HCT116 (cell line): Measurements from ENCODE around the gene SLC23A3. TPM values are rescaled to one million over a fixed set of nuclear protein-coding genes. Genes with fewer than 3 reads are reported as not detected.

Source experiments
- ATAC-seq: fragments of 200-7000 bp; cut with Tn5 transposase; 2 replicates; pipeline ENCODE4 v1.9.1; 2020; ENCODE audit warnings: mild to moderate bottlenecking, moderate library complexity
- BruUV-seq: library from RNA; stranded (reverse); fragments of 400-500 nt; replicated peaks from 2 replicates; lab custom pipeline; 2021; lab: Mats Ljungman, UMichigan
- CTCF ChIA-PET: fragments of 300-600 bp; sonication (Branson Sonifier 250); formaldehyde crosslinking; loops from one replicate; lab custom pipeline; 2021; ENCODE audit warnings: antibody characterized with exemption; lab: Charles Lee
- POLR2A ChIA-PET: fragments of 300-600, 350-600 bp; sonication (Branson Sonifier 250); formaldehyde crosslinking; loops from one replicate; lab custom pipeline; 2021; ENCODE audit warnings: antibody characterized with exemption; lab: Charles Lee
- RAD21 ChIA-PET, 2 experiments: fragments of 300-600 bp; sonication (Branson Sonifier 250); formaldehyde crosslinking; loops; one replicate each; lab custom pipeline; 2023; ENCODE audit warnings: low total read pairs in 2 of 2; ENCODE audit not compliant: uncharacterized antibody in 2 of 2, unreplicated experiment in 2 of 2, low non-redundant PET in 1 of 2; lab: Charles Lee
- DNase-seq: peaks from one replicate; pipeline ENCODE4 v3.0.0-alpha.2; 2010; ENCODE audit warnings: low read depth, low spot score
- H2AFZ ChIP-seq: fragments of 200-600 bp; shearing (Covaris generic), sonication (generic); 2 replicates; pipeline ENCODE4 v1.6.1; 2017; ENCODE audit warnings: low read depth, mixed run types, mixed read lengths, antibody characterized with exemption, low read length; ENCODE audit not compliant: poor library complexity, severe bottlenecking
- H3K27ac ChIP-seq: 2 replicates; pipeline ENCODE4 v1.5.1; 2012; ENCODE audit warnings: low read depth, low read length
- H3K27me3 ChIP-seq: fragments of 200-600 bp; sonication (generic); 2 replicates; pipeline ENCODE4 v1.6.1; 2016; ENCODE audit warnings: mixed run types, low read length, mixed read lengths; ENCODE audit not compliant: insufficient read depth
- H3K36me3 ChIP-seq, 2 experiments: fragments of 200-500 bp in 1 of 2; fragments of 200-600 bp in 1 of 2; sonication (Bioruptor generic) in 1 of 2; sonication (generic) in 1 of 2; 2 replicates each; pipeline versions ENCODE4 v1.5.1 to v1.6.1; 2014 to 2016; ENCODE audit warnings: low read length in 2 of 2, inconsistent platforms in 1 of 2, mixed read lengths in 1 of 2, mixed run types in 1 of 2; ENCODE audit not compliant: insufficient read depth in 2 of 2, control insufficient read depth in 1 of 2
- H3K4me1 ChIP-seq, 2 experiments: fragments of 200-600 bp in 1 of 2; sonication (generic) in 1 of 2; 2 replicates each; pipeline versions ENCODE4 v1.5.1 to v1.6.1; 2012 to 2017; ENCODE audit warnings: low read length in 2 of 2, inconsistent platforms in 1 of 2, mild to moderate bottlenecking in 1 of 2, mixed read lengths in 1 of 2, mixed run types in 1 of 2, moderate library complexity in 1 of 2; ENCODE audit not compliant: insufficient read depth in 2 of 2, control insufficient read depth in 1 of 2
- H3K4me2 ChIP-seq: fragments of 200-600 bp; sonication (generic); 2 replicates; pipeline ENCODE4 v1.6.1; 2017; ENCODE audit warnings: mixed run types, low read length, mixed read lengths
- H3K4me3 ChIP-seq, 2 experiments: fragments of 200-600 bp in 1 of 2; sonication (generic) in 1 of 2; replicated peaks in 1 of 2; 2 replicates each; pipeline ENCODE4 v1.5.1; 2011 to 2016; ENCODE audit warnings: low read length in 2 of 2, control low read depth in 1 of 2, low read depth in 1 of 2, mild to moderate bottlenecking in 1 of 2, mixed read lengths in 1 of 2, mixed run types in 1 of 2
- H3K79me2 ChIP-seq: fragments of 200-600 bp; sonication (generic); 2 replicates; pipeline ENCODE4 v1.6.1; 2017; ENCODE audit warnings: mild to moderate bottlenecking, mixed run types, low read length, moderate library complexity, mixed read lengths; ENCODE audit not compliant: insufficient read depth
- H3K9ac ChIP-seq: fragments of 200-600 bp; sonication (generic); 2 replicates; pipeline ENCODE4 v1.6.1; 2016; ENCODE audit warnings: low read length, mixed read lengths
- H3K9me2 ChIP-seq: fragments of 200-600 bp; sonication (generic), shearing (Covaris generic); 2 replicates; pipeline ENCODE4 v1.6.1; 2017; ENCODE audit warnings: mixed run types, mild to moderate bottlenecking, moderate library complexity; ENCODE audit not compliant: insufficient read depth
- H3K9me3 ChIP-seq, 2 experiments: fragments of 200-500 bp in 1 of 2; fragments of 200-600 bp in 1 of 2; sonication (Bioruptor generic) in 1 of 2; sonication (generic) in 1 of 2; 2 replicates each; pipeline ENCODE4 v1.6.1; 2014 to 2017; ENCODE audit warnings: low read length in 2 of 2, mixed read lengths in 2 of 2, inconsistent platforms in 1 of 2, low read depth in 1 of 2, mild to moderate bottlenecking in 1 of 2, mixed run types in 1 of 2, moderate library complexity in 1 of 2; ENCODE audit not compliant: control insufficient read depth in 1 of 2, insufficient read depth in 1 of 2
- H4K20me1 ChIP-seq: fragments of 200-600 bp; sonication (generic), shearing (Covaris generic); 2 replicates; pipeline ENCODE4 v1.6.1; 2017; ENCODE audit warnings: mixed run types, mild to moderate bottlenecking, moderate library complexity; ENCODE audit not compliant: insufficient read depth
- CBX3 ChIP-seq: IDR thresholded peaks from 2 replicates; pipeline ENCODE4 v1.6.1; 2012; ENCODE audit warnings: low read depth
- EGR1 ChIP-seq: IDR thresholded peaks from 2 replicates; pipeline ENCODE4 v1.6.1; 2012; ENCODE audit warnings: low read depth
- ELF1 ChIP-seq: IDR thresholded peaks from 2 replicates; pipeline ENCODE4 v1.6.1; 2012; ENCODE audit warnings: low read depth, borderline replicate concordance
- JUND ChIP-seq: IDR thresholded peaks from 2 replicates; pipeline ENCODE4 v1.6.1; 2012
- POLR2A ChIP-seq: IDR thresholded peaks from 2 replicates; pipeline ENCODE4 v1.7.0; 2011; ENCODE audit warnings: borderline replicate concordance; ENCODE audit not compliant: insufficient read depth, insufficient read length; ENCODE audit errors: extremely low read depth
- POLR2AphosphoS5 ChIP-seq: IDR thresholded peaks from 2 replicates; pipeline ENCODE4 v1.6.1; 2011; ENCODE audit warnings: mild to moderate bottlenecking, low read depth, low read length, moderate library complexity
- RAD21 ChIP-seq: IDR thresholded peaks from 2 replicates; pipeline ENCODE4 v1.6.1; 2012; ENCODE audit warnings: low read depth, mild to moderate bottlenecking
- SRF ChIP-seq: IDR thresholded peaks from 2 replicates; pipeline ENCODE4 v1.6.1; 2012; ENCODE audit warnings: low read depth
- YY1 ChIP-seq: IDR thresholded peaks from 2 replicates; pipeline ENCODE4 v1.6.1; 2011; ENCODE audit warnings: low read length, low read depth, moderate library complexity, mild to moderate bottlenecking; ENCODE audit not compliant: insufficient replicate concordance; ENCODE audit errors: extremely low read depth
- ZFX ChIP-seq: fragments of 450-650 bp; IDR thresholded peaks from 2 replicates; pipeline ENCODE4 v1.6.1; 2017
- ZNF274 ChIP-seq: fragments of 200-500 bp; sonication (Bioruptor generic); IDR thresholded peaks from 2 replicates; pipeline ENCODE4 v1.6.1; 2014; ENCODE audit warnings: mild to moderate bottlenecking, low read depth, low read length, inconsistent platforms
- intact Hi-C: fragments of 100-400 bp; cut with micrococcal nuclease; formaldehyde crosslinking; loops from 2 replicates; pipeline ENCODE4 v1.10.0; 2022
- total RNA-seq: library from RNA; stranded (reverse); gene quantifications from one replicate; pipeline ENCODE4 v1.2.1, GENCODE V29; 2021; ENCODE audit not compliant: unreplicated experiment
- TF ChIP-seq, protein P1 (sequence below): IDR thresholded peaks from 2 replicates; pipeline ENCODE4 v1.6.1; 2012; ENCODE audit warnings: low read depth
- TF ChIP-seq, protein P2 (sequence below), 3 experiments: fragments of 200-600 bp in 1 of 3; sonication (generic) in 1 of 3; IDR thresholded peaks in 2 of 3; conservative IDR thresholded peaks in 1 of 3; 2 replicates each; pipeline ENCODE4 v1.5.1; 2012 to 2017; ENCODE audit warnings: low read depth in 2 of 3, low read length in 2 of 3, antibody characterized with exemption in 1 of 3, borderline replicate concordance in 1 of 3, control low read depth in 1 of 3, mild to moderate bottlenecking in 1 of 3, mixed read lengths in 1 of 3, mixed run types in 1 of 3, moderate library complexity in 1 of 3; ENCODE audit not compliant: insufficient read depth in 1 of 3
- TF ChIP-seq, protein P3 (sequence below): IDR thresholded peaks from 2 replicates; pipeline ENCODE4 v1.6.1; 2012

SLC23A3 gene
- total RNA-seq, 1 experiment from 2014 or later = 4.8 TPM

DNA sequence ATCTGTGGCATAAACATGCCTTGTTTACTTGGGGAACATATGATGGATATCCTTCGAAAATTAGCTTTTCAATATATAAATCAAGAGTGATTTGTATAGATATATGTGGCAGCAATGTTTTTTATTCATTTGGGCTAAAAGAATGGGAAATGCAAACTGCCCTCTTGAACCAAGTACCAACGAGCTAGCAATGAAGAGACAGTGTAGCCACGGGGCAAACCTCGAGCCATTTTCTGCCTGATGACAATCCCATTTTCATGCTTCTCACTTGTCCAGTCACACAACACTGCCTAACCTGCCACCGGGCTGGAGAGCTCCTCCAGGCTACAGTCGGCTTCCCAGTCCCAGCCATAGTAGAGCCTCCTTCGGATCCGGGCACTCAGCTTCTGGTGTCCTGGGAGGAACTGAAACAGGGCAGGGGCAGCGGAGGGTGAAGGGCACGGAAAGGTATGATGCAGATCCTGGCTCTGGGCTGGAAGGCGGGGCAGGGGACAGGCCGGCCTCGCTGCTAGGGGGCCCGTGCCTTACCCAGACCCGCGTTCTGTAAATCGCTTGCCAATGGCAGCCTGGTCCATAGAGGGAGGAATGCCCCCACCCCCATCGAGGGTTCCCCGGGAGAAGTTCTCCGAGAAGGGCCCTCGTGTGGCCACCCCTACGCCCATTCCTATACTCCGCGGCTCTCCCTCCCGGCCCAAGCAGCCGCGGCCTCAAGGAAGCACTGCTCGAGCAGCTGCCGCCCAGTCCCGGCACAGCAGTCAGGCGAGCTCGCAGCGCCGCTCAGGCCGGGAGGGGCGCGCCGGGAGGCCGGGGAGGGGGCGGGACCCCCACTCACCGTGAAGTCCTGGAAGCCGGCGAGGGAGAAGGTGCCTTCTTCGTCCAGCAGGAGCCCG is 6.3 kb upstream of the SLC23A3 start:
- Histone ChIP-seq H3K9ac (peak overlapping the region; percentile 85), H3K9me3 (no peaks in the 10 kb centered on the region), H3K36me3 (peaks cover 4 to 10% of the 10 kb centered on the region in 2 experiments; a peak in 2 of 4 replicates), H2AFZ (peak overlapping the region; percentile 35), H3K27me3 (no peaks in the 10 kb centered on the region), H3K4me2 (peak overlapping the region; percentile 98), H3K4me3 (peak overlapping the region; percentile 87 to 93), H3K79me2 (peaks cover 23% of the 10 kb centered on the region), H3K27ac (peak overlapping the region; percentile 97), H3K4me1 (peaks cover 10 to 27% of the 10 kb centered on the region in 2 experiments), H3K9me2 (no peaks in the 10 kb centered on the region), H4K20me1 (no peaks in the 10 kb centered on the region)
- no TSS peak for BruUV-seq
- intact Hi-C loops = loop anchor here (2.0 to 10.0 kb wide), 3 partner anchors 31 to 359 kb away; partner anchors contain the start of genes DNPEP and ZFAND2B
- DNase-seq = no peak
- TF ChIP-seq YY1 (no peak), ZFX (no peak), SRF (no peak), RAD21 (no peak), ZNF274 (no peak), EGR1 (no peak), POLR2AphosphoS5 (no peak), ELF1 (no peak), CBX3 (no peak), JUND (no peak), POLR2A (no peak)
- TF ChIP-seq, protein P1, sequence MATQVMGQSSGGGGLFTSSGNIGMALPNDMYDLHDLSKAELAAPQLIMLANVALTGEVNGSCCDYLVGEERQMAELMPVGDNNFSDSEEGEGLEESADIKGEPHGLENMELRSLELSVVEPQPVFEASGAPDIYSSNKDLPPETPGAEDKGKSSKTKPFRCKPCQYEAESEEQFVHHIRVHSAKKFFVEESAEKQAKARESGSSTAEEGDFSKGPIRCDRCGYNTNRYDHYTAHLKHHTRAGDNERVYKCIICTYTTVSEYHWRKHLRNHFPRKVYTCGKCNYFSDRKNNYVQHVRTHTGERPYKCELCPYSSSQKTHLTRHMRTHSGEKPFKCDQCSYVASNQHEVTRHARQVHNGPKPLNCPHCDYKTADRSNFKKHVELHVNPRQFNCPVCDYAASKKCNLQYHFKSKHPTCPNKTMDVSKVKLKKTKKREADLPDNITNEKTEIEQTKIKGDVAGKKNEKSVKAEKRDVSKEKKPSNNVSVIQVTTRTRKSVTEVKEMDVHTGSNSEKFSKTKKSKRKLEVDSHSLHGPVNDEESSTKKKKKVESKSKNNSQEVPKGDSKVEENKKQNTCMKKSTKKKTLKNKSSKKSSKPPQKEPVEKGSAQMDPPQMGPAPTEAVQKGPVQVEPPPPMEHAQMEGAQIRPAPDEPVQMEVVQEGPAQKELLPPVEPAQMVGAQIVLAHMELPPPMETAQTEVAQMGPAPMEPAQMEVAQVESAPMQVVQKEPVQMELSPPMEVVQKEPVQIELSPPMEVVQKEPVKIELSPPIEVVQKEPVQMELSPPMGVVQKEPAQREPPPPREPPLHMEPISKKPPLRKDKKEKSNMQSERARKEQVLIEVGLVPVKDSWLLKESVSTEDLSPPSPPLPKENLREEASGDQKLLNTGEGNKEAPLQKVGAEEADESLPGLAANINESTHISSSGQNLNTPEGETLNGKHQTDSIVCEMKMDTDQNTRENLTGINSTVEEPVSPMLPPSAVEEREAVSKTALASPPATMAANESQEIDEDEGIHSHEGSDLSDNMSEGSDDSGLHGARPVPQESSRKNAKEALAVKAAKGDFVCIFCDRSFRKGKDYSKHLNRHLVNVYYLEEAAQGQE = no peak
- TF ChIP-seq, protein P2, sequence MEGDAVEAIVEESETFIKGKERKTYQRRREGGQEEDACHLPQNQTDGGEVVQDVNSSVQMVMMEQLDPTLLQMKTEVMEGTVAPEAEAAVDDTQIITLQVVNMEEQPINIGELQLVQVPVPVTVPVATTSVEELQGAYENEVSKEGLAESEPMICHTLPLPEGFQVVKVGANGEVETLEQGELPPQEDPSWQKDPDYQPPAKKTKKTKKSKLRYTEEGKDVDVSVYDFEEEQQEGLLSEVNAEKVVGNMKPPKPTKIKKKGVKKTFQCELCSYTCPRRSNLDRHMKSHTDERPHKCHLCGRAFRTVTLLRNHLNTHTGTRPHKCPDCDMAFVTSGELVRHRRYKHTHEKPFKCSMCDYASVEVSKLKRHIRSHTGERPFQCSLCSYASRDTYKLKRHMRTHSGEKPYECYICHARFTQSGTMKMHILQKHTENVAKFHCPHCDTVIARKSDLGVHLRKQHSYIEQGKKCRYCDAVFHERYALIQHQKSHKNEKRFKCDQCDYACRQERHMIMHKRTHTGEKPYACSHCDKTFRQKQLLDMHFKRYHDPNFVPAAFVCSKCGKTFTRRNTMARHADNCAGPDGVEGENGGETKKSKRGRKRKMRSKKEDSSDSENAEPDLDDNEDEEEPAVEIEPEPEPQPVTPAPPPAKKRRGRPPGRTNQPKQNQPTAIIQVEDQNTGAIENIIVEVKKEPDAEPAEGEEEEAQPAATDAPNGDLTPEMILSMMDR (IDR thresholded peaks at IDR 0.05 in 2 of 3, conservative IDR thresholded peaks at IDR 0.05 in 1 of 3; ENCODE audit: borderline replicate concordance in 1 of 3, insufficient read depth in 1 of 3, low read depth in 2 of 3, low read length in 2 of 3) = no peak
- TF ChIP-seq, protein P3, sequence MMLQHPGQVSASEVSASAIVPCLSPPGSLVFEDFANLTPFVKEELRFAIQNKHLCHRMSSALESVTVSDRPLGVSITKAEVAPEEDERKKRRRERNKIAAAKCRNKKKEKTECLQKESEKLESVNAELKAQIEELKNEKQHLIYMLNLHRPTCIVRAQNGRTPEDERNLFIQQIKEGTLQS = no peak
- peak; percentile 45 for ATAC-seq
- ChIA-PET CTCF (interaction anchor here (0.6 to 1.9 kb wide), 6 partner anchors 10 to 174 kb away, joined by 3 to 16 read pairs (median 4); no protein-coding TSS in a partner anchor), RAD21 (interaction anchor here (0.7 to 1.6 kb wide), 4 partner anchors 18 to 119 kb away, joined by 3 to 5 read pairs (median 3); no protein-coding TSS in a partner anchor), POLR2A (interaction anchor here (0.8 to 1.4 kb wide), 4 partner anchors 17 to 41 kb away, joined by 3 to 5 read pairs (median 4); partner anchors contain the start of gene ZFAND2B)
